ACC112 (cell line): ENCODE measurements around the gene UBE2D3.

Experiments used
- H2AFZ ChIP-seq: fragments of 200-600 bp; sonication (generic); one replicate; pipeline ENCODE4 v1.6.0; 2017; ENCODE audit warnings: antibody characterized with exemption, low read length; ENCODE audit not compliant: unreplicated experiment
- H3K27ac ChIP-seq: fragments of 200-600 bp; sonication (generic); 2 replicates; pipeline ENCODE4 v1.5.1; 2014; ENCODE audit warnings: low read depth, mild to moderate bottlenecking, antibody characterized with exemption, low read length, moderate library complexity
- H3K27me3 ChIP-seq: fragments of 200-600 bp; sonication (generic); 2 replicates; pipeline ENCODE4 v1.6.1; 2014; ENCODE audit warnings: mild to moderate bottlenecking, antibody characterized with exemption, low read length, moderate library complexity, mixed read lengths; ENCODE audit not compliant: insufficient read depth
- H3K36me3 ChIP-seq: fragments of 200-600 bp; sonication (generic); 2 replicates; pipeline ENCODE4 v1.6.1; 2016; ENCODE audit warnings: mild to moderate bottlenecking, antibody characterized with exemption, low read length, moderate library complexity, mixed read lengths; ENCODE audit not compliant: insufficient read depth
- H3K4me1 ChIP-seq: fragments of 200-600 bp; sonication (generic); one replicate; pipeline ENCODE4 v1.6.1; 2016; ENCODE audit warnings: low read length, mixed read lengths; ENCODE audit not compliant: insufficient read depth, unreplicated experiment, control insufficient read depth
- H3K4me3 ChIP-seq: fragments of 200-600 bp; sonication (generic); 2 replicates; pipeline ENCODE4 v1.5.1; 2014; ENCODE audit warnings: mild to moderate bottlenecking, low read depth, low read length
- H3K79me2 ChIP-seq: fragments of 200-600 bp; sonication (generic); one replicate; pipeline ENCODE4 v1.6.0; 2016; ENCODE audit warnings: low read length; ENCODE audit not compliant: control insufficient read depth, unreplicated experiment, insufficient read depth

UBE2D3 gene

DNA sequence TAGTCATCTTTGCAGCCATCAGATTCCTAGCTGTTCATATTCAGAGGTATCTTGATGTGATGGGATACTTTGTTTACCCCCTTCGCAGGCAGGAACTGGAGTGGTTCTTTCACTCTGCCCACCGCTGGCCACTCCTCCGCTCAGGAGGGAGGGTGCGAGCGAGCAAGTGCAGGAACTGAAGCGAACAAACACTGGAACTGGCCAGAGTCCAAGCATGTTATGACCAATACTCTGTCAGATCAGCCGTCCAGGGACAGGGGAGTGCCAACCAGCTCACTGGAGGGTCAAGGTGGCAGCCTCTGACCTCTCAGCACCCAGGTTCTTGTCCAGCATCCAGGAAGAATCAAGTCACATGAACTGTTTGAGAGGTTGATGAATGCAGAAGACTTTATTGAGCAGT lies 48.6 kb downstream of the UBE2D3 start:
- no peak overlapping the region for H3K27ac ChIP-seq

GRCh38 chr4:102775805-102776204 lies 51.5 kb downstream of the UBE2D3 start:
- Histone ChIP-seq H3K36me3 (no peaks in the 10 kb centered on the region), H3K27me3 (no peaks in the 10 kb centered on the region)

More for the DNA sequence above, 48.6 kb downstream of the UBE2D3 start:
- no peaks in the 10 kb centered on the region for H3K79me2 ChIP-seq
- H2AFZ ChIP-seq: no peak overlapping the region
- no peaks in the 10 kb centered on the region for H3K36me3 ChIP-seq
- H3K4me1 ChIP-seq: peaks cover 2% of the 10 kb centered on the region
- H3K27me3 ChIP-seq: no peaks in the 10 kb centered on the region
- H3K4me3 ChIP-seq: no peak overlapping the region

DNA sequence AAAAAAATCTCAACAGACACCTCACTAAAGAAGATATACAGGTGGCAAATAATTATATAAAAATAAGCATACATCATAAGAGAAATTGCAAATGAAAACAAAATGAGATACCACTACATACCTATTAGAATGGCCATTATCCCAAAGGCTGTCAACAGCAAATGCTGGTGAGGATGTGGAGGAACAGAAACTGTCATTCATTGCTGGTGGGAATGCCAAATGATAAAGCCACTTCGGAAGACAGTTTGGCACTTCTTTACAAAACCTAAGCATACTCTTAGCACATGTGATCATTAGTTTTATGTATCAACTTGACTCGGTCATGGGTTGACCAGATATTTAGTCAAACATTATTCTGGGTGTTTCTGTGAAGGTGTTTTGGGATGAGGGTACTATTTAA lies 53.1 kb downstream of the UBE2D3 start:
- Histone ChIP-seq H3K4me1 (no peaks in the 10 kb centered on the region), H3K4me3 (no peak overlapping the region), H2AFZ (no peak overlapping the region), H3K79me2 (no peaks in the 10 kb centered on the region), H3K36me3 (no peaks in the 10 kb centered on the region), H3K27me3 (no peaks in the 10 kb centered on the region), H3K27ac (no peak overlapping the region)

More at GRCh38 chr4:102775805-102776204, 51.5 kb downstream of the UBE2D3 start:
- no peak overlapping the region for H3K4me3 ChIP-seq
- H3K79me2 ChIP-seq: no peaks in the 10 kb centered on the region
- no peak overlapping the region for H3K27ac ChIP-seq
- no peaks in the 10 kb centered on the region for H3K4me1 ChIP-seq
- H2AFZ ChIP-seq: no peak overlapping the region

- H3K27me3 ChIP-seq: no peaks in the 10 kb centered on the region
- H3K27ac ChIP-seq: no peak overlapping the region
- no peak overlapping the region for H3K4me3 ChIP-seq
- no peaks in the 10 kb centered on the region for H3K79me2 ChIP-seq
- H3K36me3 ChIP-seq: no peaks in the 10 kb centered on the region
- H3K4me1 ChIP-seq: no peaks in the 10 kb centered on the region
- no peak overlapping the region for H2AFZ ChIP-seq
Measured at GRCh38 chr4:102772738-102773340, 54.5 kb downstream of the UBE2D3 start.

GRCh38 chr4:102764901-102765300 lies 62.5 kb downstream of the UBE2D3 start:
- no peak overlapping the region for H3K4me3 ChIP-seq
- H3K4me1 ChIP-seq: no peaks in the 10 kb centered on the region
- H2AFZ ChIP-seq: no peak overlapping the region
- H3K36me3 ChIP-seq: no peaks in the 10 kb centered on the region
- no peaks in the 10 kb centered on the region for H3K79me2 ChIP-seq
- H3K27me3 ChIP-seq: no peaks in the 10 kb centered on the region; the same call in 1 of the 2 replicates
- H3K27ac ChIP-seq: no peak overlapping the region

DNA sequence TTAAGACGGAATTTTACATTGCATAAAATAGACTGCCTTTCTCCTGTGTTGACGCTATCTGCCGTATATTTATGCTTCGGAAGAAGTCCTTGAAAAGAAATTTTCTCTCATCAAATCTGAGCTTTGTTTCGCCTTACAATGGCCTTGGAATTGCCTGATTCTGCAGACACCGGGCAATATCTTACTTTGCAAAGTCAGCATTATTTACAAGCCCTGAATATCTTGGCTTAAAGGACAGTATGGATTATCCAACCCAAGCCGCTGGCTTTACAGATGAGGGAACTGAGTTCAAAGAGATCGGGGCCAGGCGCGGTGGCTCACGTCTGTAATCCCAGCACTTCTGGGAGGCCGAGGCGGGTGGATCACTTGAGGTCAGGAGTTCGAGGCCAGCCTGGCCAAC lies 65.4 kb downstream of the UBE2D3 start:
- H3K4me3 ChIP-seq: peak overlapping the region; percentile 95
- peaks cover 16% of the 10 kb centered on the region for H3K79me2 ChIP-seq
- no peaks in the 10 kb centered on the region; the same call in 1 of the 2 replicates for H3K27me3 ChIP-seq
- H3K36me3 ChIP-seq: no peaks in the 10 kb centered on the region
- no peaks in the 10 kb centered on the region for H3K4me1 ChIP-seq
- H3K27ac ChIP-seq: no peak overlapping the region
- peak overlapping the region; percentile 98 for H2AFZ ChIP-seq

GRCh38 chr4:102761296-102761701 lies 66.1 kb downstream of the UBE2D3 start:
- Histone ChIP-seq H3K27me3 (no peaks in the 10 kb centered on the region; the same call in 1 of the 2 replicates), H3K4me3 (peak overlapping the region; percentile 95), H3K36me3 (no peaks in the 10 kb centered on the region), H3K27ac (no peak overlapping the region), H3K79me2 (peaks cover 16% of the 10 kb centered on the region), H2AFZ (peak overlapping the region; percentile 98), H3K4me1 (no peaks in the 10 kb centered on the region)

DNA sequence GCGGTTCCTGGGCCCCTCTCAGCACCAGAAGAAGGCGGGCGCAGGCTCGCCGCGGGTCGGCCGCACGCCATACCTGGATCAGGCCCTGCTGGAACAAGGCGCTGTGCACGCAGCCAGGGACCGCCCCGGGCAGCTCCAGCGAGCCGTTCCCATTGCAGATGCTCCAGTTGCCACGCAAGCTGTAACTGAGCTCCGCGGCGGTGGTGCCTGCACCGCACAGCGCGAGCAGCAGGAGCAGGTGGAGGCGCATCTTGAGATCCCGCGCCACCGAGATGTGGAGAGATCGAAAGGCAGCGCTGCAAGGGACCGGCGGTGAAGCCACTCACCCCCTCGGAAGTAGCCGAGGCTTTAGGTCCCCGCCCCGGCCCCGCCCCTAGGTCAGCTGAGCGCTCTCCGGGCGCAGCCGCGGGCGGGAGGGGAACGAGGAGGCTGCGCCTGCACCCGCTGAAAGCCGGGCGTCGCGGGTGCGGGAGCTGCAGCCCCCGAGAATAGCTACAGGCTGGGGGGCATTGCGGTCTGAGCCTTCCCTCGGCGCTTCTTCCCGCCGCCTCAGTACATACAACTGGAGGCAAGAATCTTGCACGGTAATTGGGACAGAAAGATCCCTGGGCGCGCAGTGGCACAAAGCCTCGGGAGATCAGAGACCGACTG lies 66.6 kb downstream of the UBE2D3 start, which contains the start of gene MANBA:
Gene MANBA, minus strand, starts transcription at position 324 of the 651 bp plus-strand sequence. Its CDS starts 74 bp downstream, at position 250.
- Histone ChIP-seq H3K4me1 (no peaks in the 10 kb centered on the region), H3K27me3 (no peaks in the 10 kb centered on the region; the same call in 1 of the 2 replicates), H3K36me3 (no peaks in the 10 kb centered on the region), H3K27ac (no peak within 1 kb of the TSS; the same call in 1 of the 2 replicates), H3K4me3 (peak within 1 kb of the TSS; percentile 95), H2AFZ (peak within 1 kb of the TSS; percentile 98), H3K79me2 (peaks cover 16% of the 10 kb centered on the region)

DNA sequence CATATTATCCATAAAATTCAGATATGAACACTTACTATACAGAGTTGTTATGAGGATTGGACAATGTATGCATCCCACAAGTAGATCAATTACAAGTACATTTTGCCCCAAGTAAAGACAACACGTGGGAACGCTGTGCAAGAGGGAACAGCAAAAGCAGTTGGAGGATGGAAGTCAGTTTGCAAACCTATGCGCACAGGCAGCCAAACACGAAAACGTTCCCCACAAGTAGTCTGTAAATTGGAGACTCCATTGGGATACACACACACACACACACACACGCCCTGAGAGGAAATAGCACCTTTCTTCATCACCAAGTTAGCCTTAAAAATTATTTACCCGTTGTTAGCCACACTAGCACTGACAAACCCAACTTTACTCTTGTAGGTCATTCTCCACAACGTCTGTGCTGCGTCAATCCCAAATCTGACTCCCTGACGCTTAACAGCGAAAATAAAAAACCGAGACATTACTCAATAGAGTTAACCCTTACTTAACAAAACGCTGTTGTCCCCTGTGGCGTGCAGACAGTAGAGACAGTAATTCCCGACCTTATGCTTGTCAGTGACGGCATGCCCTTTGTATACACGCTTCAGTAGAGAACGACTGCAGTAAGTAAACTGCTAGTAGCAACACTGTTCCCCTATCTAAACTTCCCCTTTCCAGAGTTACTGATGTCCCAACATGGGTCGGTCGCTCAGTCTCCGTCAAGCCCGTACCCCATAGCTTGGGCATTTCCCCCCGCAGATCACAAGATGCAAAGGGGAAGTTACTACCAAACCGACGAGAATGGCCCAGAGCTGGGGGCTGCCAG lies 67.3 kb downstream of the UBE2D3 start:
- H3K36me3 ChIP-seq: no peaks in the 10 kb centered on the region
- no peaks in the 10 kb centered on the region for H3K4me1 ChIP-seq
- H3K79me2 ChIP-seq: peaks cover 16% of the 10 kb centered on the region
- peak overlapping the region; percentile 98 for H2AFZ ChIP-seq
- H3K4me3 ChIP-seq: peak overlapping the region; percentile 95
- H3K27ac ChIP-seq: no peak overlapping the region; the same call in 1 of the 2 replicates
- H3K27me3 ChIP-seq: no peaks in the 10 kb centered on the region; the same call in 1 of the 2 replicates

DNA sequence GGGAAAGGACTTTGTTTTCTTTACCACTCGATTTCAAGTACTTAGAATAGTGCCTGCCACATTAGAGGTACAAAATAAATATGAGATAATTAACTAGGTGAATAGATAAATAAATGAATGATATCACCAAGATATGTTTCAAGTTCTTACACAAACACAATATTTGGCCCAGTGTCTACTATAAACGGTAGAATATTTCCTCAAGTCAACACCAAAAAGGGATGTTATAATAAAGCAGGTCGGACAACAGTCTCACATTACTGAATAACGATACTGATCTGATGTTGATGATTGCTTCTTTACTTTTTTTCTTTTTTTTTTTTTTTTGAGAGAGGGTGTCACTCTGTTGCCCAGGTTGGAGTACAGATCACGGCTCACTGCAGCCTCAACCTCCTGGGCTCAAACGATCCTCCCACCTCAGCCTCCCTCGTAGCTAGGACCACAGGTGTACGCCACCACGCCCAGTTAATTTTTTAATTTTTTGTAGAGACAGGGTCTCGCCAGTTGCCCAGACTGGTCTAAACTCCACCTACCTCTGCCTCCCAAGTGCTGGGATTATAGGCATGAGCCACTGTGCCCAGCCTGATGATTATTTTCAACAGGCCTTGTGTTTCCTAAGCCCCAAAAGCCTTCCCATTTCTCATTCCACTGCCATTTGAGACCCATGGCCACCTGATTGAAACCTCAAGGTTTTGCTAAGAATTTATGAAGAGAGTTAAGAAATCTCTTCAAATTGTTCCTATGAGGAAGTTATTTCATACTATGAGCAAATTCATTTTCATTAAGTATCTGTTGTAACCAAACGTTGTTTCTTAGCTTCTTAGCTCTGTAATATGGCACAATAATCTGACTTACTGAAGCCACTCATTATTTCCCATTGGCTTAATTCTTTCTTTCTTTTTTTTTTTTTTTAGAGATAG lies 68.8 kb downstream of the UBE2D3 start:
- no peak overlapping the region for H3K27ac ChIP-seq
- H2AFZ ChIP-seq: no peak overlapping the region
- no peak overlapping the region for H3K4me3 ChIP-seq
- peaks cover 16% of the 10 kb centered on the region for H3K79me2 ChIP-seq
- no peaks in the 10 kb centered on the region for H3K36me3 ChIP-seq
- no peaks in the 10 kb centered on the region; the same call in 1 of the 2 replicates for H3K27me3 ChIP-seq
- H3K4me1 ChIP-seq: peaks cover 7% of the 10 kb centered on the region
